Fibroblast of villous mesenchyme (primary cell): ENCODE results near the gene BPIFB4. TPM values are rescaled to one million over a fixed set of nuclear protein-coding genes. Genes with fewer than 3 reads are reported as not detected.
A peak's percentile ranks its signal among the peaks of the same experiment; 100 is the strongest.

Source experiments
- DNase-seq: peaks from one replicate; pipeline ENCODE4 v3.0.0-alpha.2; 2010; ENCODE audit warnings: low read depth
- H3K4me3 ChIP-seq: 2 replicates; pipeline ENCODE4 v1.5.1; 2011; ENCODE audit warnings: low read depth, mild to moderate bottlenecking, low read length
- total RNA-seq: library from RNA; depleted of rRNA; stranded (reverse); fragments of >200 nt; gene quantifications from 2 replicates; pipeline ENCODE4 v1.2.3, GENCODE V29; 2012
- TF ChIP-seq, protein P1 (sequence below): IDR thresholded peaks from 2 replicates; pipeline ENCODE4 v1.5.1; 2012; ENCODE audit warnings: low read depth, mild to moderate bottlenecking, low read length; ENCODE audit not compliant: insufficient read depth

BPIFB4 gene
- total RNA-seq, 1 donor, result not detected

DNA sequence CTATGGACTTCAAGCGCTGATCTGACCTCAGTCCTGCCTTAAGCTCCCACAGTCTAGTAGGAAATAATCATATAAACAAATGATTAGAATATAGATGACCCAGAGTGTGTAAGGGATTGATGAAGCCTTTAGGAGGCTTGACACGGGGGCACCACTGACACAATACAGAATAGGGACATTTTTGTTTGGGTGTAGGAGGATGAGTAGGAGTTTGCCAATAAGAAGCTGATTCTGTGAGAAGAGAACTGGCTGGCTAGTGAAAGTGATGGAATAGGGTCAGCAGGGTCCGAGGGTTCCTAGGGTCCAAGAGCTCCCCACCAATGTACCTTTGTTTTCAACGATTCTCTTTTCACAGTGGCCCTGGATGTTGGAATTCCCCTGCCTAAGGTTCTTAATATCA is 7.1 kb upstream of the BPIFB4 start:
- TF ChIP-seq, protein P1, sequence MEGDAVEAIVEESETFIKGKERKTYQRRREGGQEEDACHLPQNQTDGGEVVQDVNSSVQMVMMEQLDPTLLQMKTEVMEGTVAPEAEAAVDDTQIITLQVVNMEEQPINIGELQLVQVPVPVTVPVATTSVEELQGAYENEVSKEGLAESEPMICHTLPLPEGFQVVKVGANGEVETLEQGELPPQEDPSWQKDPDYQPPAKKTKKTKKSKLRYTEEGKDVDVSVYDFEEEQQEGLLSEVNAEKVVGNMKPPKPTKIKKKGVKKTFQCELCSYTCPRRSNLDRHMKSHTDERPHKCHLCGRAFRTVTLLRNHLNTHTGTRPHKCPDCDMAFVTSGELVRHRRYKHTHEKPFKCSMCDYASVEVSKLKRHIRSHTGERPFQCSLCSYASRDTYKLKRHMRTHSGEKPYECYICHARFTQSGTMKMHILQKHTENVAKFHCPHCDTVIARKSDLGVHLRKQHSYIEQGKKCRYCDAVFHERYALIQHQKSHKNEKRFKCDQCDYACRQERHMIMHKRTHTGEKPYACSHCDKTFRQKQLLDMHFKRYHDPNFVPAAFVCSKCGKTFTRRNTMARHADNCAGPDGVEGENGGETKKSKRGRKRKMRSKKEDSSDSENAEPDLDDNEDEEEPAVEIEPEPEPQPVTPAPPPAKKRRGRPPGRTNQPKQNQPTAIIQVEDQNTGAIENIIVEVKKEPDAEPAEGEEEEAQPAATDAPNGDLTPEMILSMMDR, result no peak
- no peak overlapping the region for H3K4me3 ChIP-seq
- no peak for DNase-seq

DNA sequence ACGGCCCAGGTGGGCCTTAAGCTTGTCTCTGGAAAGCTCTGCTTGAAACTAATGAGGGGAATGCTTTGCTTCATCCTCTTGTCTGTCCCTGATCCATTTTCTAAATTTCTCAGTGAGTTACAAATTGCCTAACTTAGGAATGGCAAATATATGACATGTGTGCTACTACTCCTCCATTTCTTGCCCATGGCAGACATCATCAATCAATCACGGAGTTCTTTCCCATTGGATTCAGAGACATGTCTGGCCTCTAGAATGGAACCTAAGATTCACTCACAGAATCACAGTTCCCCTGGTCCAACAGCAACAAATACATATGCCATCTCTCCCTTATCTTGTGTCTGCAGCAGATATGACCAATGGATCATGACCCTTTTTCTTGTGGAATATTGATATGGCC is 6.6 kb upstream of the BPIFB4 start:
- TF ChIP-seq, protein P1, result no peak
- no peak overlapping the region for H3K4me3 ChIP-seq
- DNase-seq, result no peak

DNA sequence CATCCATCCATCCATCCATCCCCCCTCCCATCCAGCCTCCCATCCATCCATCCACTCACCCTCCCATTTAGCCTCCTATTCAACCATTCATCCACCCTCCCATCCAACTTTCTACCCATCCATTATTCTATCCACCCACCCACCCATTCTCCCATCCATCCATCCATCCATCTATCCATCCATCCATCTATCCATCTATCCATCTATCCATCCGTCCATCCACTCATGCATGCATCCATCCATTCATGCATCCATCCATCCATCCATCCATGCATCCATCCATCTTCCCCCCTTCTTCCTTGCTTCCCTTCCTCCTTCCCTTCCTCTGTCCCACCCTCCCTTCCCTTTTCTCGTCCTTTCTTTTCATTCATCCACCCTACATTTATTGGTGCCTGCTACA is 4.8 kb upstream of the BPIFB4 start:
- TF ChIP-seq, protein P1, result no peak
- DNase-seq, result no peak
- H3K4me3 ChIP-seq, result no peak overlapping the region

DNA sequence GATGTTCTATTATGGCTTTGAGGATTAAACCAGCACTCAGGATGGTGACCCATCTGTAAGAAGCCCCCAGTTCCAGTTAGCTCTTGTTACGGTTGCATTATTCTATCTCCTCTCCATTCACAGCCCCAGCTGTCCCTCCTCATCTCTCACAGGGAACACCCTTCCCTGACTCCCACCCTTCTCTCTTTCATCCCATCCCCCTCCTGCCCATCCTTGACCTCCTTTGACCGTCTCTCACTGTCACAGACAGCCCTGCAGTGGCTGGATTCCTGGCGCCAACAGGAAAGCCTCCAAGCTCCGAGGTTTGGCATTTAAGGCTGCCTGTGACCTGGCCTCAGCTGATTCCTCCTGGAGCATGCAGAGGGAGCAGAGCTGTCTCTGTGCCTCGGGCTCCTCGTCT is 4.2 kb upstream of the BPIFB4 start:
- no peak overlapping the region for H3K4me3 ChIP-seq
- DNase-seq, result no peak
- TF ChIP-seq, protein P1, result no peak

DNA sequence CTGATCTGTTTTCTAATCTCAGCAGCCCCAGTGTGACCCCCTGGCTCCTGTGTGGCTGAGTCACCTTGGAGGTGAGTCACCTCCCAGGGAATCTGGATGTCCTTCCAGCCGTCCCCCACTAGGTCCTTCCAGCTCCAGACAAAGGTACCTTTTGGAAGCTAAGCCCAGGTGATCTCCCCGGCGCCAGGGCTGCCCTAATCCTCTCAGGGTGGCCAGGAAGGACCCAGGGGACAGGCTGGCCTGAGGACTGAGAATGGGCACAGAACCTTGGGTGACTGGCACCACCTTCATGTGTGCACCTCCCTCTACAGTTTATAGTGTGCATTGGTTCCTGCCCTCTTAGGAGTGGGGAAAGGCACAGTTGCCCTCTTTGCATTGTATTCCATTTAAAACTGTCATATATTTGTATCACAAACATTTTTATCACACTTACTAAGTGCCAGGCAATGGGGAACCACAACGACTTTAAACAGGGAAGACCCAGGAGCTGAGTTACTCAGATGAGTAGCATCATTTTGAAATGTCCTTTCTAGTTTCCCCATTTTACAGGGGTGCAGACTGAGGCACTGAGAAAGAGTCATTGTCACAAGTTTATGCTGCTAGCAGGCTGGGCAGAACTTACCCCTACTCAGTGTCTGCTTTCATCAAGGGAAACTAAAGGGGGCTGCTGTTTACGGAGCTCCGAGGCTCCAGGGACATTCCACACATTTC is 2.6 kb upstream of the BPIFB4 start:
- DNase-seq, result no peak

DNA sequence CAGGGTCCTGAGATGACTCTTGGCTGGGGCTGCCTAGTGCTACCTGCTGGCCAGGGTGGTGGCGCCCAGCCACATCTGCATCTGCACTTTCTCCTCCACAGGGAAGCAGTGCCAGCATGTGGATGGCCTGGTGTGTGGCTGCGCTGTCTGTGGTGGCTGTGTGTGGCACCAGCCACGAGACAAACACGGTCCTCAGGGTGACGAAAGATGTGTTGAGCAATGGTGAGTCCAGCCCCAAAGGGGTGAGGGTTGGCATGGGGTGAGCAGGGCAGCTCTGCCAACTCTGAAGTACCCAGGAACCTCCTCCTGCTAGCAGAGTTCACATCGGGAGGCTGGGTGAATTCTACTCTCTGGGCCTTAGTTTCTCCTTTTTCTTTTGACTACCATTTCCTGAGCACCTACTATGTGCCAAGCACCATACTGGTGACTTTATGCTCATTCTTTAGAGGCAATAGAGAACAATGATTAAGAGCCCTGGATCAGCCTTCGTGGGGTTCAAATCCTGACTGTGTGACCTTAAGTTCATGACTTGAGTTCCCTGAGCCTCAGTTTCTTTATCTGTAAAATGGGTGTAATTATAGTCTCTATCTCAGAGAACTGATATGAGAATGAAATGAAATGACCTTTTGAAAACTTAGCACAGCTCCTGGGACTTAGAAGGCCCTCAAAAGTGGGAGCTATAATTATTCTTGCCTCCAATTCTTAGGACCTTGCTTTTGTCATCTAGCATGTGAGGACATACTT is 2.1 kb downstream of the BPIFB4 start:
- DNase-seq, result no peak
- H3K4me3 ChIP-seq, result no peak overlapping the region
- TF ChIP-seq, protein P1, result no peak

More for the DNA sequence above, 2.6 kb upstream of the BPIFB4 start:
- TF ChIP-seq, protein P1, result peak; percentile 18
- H3K4me3 ChIP-seq, result no peak overlapping the region
